WTC11 (cell line): Measurements from ENCODE around the gene PRPF40A.

Source experiments
- JUN ChIP-seq: sonication (generic); formaldehyde crosslinking; IDR thresholded peaks from 2 replicates; pipeline ENCODE4 v1.8.0; 2023; ENCODE audit warnings: mild to moderate bottlenecking, missing genetic modification reagents
- NR2C2 ChIP-seq: sonication (generic); formaldehyde crosslinking; IDR thresholded peaks from 2 replicates; pipeline ENCODE4 v1.8.0; 2022; ENCODE audit warnings: mild to moderate bottlenecking, missing genetic modification reagents
- SMAD4 ChIP-seq: sonication (generic); formaldehyde crosslinking; IDR thresholded peaks from 2 replicates; pipeline ENCODE4 v1.8.0; 2022; ENCODE audit warnings: mild to moderate bottlenecking, missing genetic modification reagents
- TCF7 ChIP-seq: sonication (generic); formaldehyde crosslinking; IDR thresholded peaks from 2 replicates; pipeline ENCODE4 v1.8.0; 2022; ENCODE audit warnings: mild to moderate bottlenecking, low read depth, missing genetic modification reagents, moderate library complexity

DNA sequence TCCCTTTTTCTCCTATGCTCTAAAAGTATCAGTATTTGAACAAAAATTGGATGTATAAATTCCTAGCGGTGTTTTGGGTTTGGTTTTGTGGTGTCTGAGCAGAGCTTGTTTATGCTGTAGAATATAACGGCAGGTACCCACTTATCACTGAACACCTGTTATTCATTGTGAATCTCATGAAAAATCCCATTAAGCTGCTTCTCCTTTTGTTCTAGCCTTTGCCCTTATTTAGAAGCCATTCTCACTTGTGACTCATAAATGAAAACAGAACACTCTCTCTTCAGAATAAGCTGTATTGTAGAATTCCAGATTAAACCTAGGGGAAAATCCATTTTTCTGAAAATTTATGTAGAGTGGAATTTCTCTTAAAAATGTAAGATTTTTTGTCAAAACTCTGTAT is 104.0 kb downstream of the PRPF40A start:
- TF ChIP-seq NR2C2 (CRISPR knock-in tag) = no peak
- TF ChIP-seq JUN (CRISPR knock-in tag) = no peak
- no peak for TF ChIP-seq SMAD4 (CRISPR knock-in tag)
- TF ChIP-seq TCF7 (CRISPR knock-in tag) = no peak
